ENCODE data around the gene CPED1. TPM values are rescaled to one million over a fixed set of nuclear protein-coding genes. Genes with fewer than 3 reads are reported as not detected.

The CPED1 gene
- total and polyA plus RNA-seq, 9 donors, result 6.6 to 26.6 (median 10.8) TPM

DNA sequence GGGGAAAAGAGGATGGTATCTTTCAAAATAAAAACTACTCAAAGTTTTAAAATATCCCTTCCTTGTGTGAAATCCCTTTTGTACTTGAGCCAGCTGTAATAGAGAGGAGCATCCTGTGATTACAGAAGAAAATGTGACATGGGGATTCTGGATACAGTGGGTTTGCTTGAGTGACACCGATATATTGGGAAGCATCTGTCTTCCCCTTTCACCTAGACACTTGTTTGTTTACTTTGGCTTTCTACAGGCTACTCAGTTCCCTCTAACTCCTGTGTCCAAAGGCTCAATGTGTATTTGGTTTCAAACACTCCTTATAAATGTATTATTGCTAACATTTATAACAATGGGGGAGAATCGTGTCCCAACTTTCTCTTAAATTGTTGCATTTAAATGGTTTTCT, 24.4 kb downstream of the CPED1 start:
- H3K36me3 ChIP-seq (ENCODE audit: control insufficient read depth, insufficient read depth, low read length), result no peaks in the 10 kb centered on the region
- no peaks in the 10 kb centered on the region for H3K4me1 ChIP-seq (ENCODE audit: control insufficient read depth, insufficient read depth, low read length)
- no peak overlapping the region for H3K27ac ChIP-seq (ENCODE audit: low read length)
- no peak overlapping the region for H3K4me3 ChIP-seq (ENCODE audit: low read length)
- H3K27me3 ChIP-seq (ENCODE audit: control insufficient read depth, insufficient read depth, low read length), result no peaks in the 10 kb centered on the region
- no peak for DNase-seq
- no peaks in the 10 kb centered on the region for H3K9me3 ChIP-seq (replicated peaks; ENCODE audit: control insufficient read depth, low read depth, low read length)
- WGBS (ENCODE audit: insufficient coverage), result no CpG with 5 or more reads among the region's 2 CpGs

DNA sequence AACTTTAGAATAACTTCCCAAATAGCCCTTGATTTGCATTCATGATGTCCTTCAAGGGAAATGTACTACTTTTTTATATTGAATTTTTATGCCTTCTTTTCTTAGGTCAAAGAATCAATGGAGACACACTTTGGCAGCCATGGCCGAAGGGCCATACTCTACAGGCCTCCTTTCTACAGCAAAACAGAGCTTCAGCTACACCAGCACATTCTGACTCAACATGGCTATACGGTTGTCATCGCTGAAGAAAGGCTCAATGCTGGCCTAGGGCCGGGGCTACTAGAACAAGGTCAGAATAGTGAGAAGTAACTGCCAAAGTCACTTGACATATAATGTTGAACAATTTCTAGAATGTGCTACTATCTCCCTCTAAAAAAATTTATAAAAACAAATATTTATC, 27.0 kb downstream of the CPED1 start:
- Histone ChIP-seq H3K4me1 (ENCODE audit: control insufficient read depth, insufficient read depth, low read length) (no peaks in the 10 kb centered on the region), H3K27ac (ENCODE audit: low read length) (no peak overlapping the region), H3K36me3 (ENCODE audit: control insufficient read depth, insufficient read depth, low read length) (no peaks in the 10 kb centered on the region), H3K9me3 (replicated peaks; ENCODE audit: control insufficient read depth, low read depth, low read length) (no peaks in the 10 kb centered on the region), H3K4me3 (ENCODE audit: low read length) (no peak overlapping the region), H3K27me3 (ENCODE audit: control insufficient read depth, insufficient read depth, low read length) (no peaks in the 10 kb centered on the region)
- DNase-seq, result no peak
- WGBS (ENCODE audit: insufficient coverage), result no CpG with 5 or more reads among the region's 4 CpGs

DNA sequence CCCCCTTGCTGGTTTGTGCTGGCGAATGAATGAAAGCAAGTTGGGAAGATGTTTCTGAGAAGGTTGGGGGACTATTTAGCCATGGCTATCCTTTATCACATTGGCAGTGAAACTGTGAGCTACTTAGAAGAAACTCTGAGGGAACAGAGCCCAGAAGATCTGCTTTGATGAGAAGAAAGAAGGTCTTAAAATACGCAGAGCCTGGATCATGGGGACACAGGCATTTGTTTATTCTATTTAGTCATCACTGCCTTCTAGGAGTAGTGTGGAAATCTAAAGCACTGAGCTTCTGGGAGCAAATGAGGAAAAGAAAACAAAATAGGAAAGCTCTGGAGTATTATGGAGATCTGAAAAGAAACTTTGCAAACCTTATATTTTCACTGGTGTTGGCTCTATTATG, 28.5 kb downstream of the CPED1 start:
- WGBS (ENCODE audit: insufficient coverage), result no CpG with 5 or more reads among the region's 2 CpGs
- Histone ChIP-seq H3K27me3 (ENCODE audit: control insufficient read depth, insufficient read depth, low read length) (no peaks in the 10 kb centered on the region), H3K9me3 (replicated peaks; ENCODE audit: control insufficient read depth, low read depth, low read length) (no peaks in the 10 kb centered on the region), H3K36me3 (ENCODE audit: control insufficient read depth, insufficient read depth, low read length) (no peaks in the 10 kb centered on the region), H3K27ac (ENCODE audit: low read length) (no peak overlapping the region), H3K4me3 (ENCODE audit: low read length) (no peak overlapping the region), H3K4me1 (ENCODE audit: control insufficient read depth, insufficient read depth, low read length) (no peaks in the 10 kb centered on the region)
- DNase-seq, result no peak

DNA sequence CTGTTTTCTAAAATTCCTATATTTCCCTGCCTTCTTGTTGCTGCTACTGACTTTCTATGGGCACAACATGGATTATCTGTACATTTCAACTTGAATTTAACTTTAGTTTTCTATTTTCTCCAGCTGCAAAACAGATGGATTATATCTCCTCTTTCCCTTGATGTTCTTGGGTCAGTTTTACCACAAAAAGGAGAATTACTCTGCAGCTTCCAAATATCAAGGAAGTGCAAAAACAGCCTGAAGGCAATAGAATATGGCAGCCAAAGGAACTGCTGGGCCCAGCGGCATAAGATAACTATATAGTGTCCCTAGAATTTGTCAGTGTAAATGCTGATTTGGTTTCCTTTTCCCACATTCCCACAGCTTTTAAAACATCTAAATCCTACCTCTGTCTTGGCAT, 29.1 kb downstream of the CPED1 start:
- no peaks in the 10 kb centered on the region for H3K4me1 ChIP-seq (ENCODE audit: control insufficient read depth, insufficient read depth, low read length)
- no CpG with 5 or more reads among the region's 1 CpG for WGBS (ENCODE audit: insufficient coverage)
- no peaks in the 10 kb centered on the region for H3K9me3 ChIP-seq (replicated peaks; ENCODE audit: control insufficient read depth, low read depth, low read length)
- no peak for DNase-seq
- H3K36me3 ChIP-seq (ENCODE audit: control insufficient read depth, insufficient read depth, low read length), result no peaks in the 10 kb centered on the region
- H3K27ac ChIP-seq (ENCODE audit: low read length), result no peak overlapping the region
- no peak overlapping the region for H3K4me3 ChIP-seq (ENCODE audit: low read length)
- H3K27me3 ChIP-seq (ENCODE audit: control insufficient read depth, insufficient read depth, low read length), result no peaks in the 10 kb centered on the region

DNA sequence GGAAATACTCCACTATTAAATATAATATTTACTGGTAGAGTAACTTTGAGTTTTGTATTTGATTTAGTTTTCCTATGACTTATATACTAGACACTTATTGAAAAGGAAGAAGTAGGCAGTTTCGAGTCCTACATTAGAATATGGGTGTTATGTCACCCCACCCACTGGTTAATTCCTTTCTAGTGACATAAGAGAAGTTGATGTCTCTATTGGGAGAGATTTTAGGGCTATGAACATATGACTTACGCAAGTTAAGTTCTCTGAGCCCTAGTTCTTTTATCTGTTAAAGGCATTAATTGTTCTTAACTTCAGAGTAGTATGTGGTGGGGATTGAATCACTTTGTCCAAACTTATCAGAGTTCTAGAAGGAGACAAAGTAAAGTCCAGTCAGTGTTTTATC, 30.5 kb downstream of the CPED1 start:
- peak overlapping the region; percentile 50 for H3K27ac ChIP-seq (ENCODE audit: low read length)
- H3K36me3 ChIP-seq (ENCODE audit: control insufficient read depth, insufficient read depth, low read length), result no peaks in the 10 kb centered on the region
- H3K4me1 ChIP-seq (ENCODE audit: control insufficient read depth, insufficient read depth, low read length), result no peaks in the 10 kb centered on the region
- H3K27me3 ChIP-seq (ENCODE audit: control insufficient read depth, insufficient read depth, low read length), result no peaks in the 10 kb centered on the region
- peak; percentile 78 for DNase-seq
- H3K9me3 ChIP-seq (replicated peaks; ENCODE audit: control insufficient read depth, low read depth, low read length), result no peaks in the 10 kb centered on the region
- no CpG with 5 or more reads among the region's 2 CpGs for WGBS (ENCODE audit: insufficient coverage)
- H3K4me3 ChIP-seq (ENCODE audit: low read length), result no peak overlapping the region

DNA sequence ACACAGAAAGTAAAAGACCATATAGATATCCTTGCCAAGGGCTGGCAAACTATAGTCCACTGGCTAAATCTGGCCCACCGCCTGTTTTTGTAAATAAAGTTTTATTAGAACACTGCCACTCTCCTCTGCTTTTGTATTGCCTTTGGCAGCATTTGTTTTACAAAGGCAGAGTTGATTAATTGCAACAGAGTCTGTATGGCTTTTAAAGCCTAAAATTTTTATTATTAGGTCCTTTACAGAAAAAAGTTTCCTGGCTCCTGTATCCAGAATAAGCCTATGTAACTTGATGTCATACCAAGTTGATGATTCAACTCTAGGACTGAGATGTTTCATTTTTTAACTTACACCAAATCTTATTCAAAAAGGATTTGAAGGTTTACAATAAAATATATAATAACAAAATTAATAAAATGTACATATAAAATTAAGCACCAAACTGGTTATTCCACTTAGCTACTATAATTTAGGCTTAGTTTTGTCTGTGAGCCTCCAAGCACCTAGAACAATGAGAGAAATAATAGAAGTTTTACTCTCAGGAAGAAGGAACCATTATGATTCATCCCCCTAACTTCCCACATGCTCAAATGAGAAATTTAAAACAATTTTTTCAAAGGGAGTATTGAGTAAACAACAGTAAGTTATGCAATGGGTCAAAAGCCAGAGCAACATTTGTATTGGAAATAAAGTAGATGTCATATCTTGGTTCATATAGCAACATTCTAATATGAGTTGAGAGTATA, 31.9 kb downstream of the CPED1 start:
- WGBS (ENCODE audit: insufficient coverage), result no CpG with 5 or more reads among the region's 1 CpG
- no peak overlapping the region for H3K27ac ChIP-seq (ENCODE audit: low read length)

DNA sequence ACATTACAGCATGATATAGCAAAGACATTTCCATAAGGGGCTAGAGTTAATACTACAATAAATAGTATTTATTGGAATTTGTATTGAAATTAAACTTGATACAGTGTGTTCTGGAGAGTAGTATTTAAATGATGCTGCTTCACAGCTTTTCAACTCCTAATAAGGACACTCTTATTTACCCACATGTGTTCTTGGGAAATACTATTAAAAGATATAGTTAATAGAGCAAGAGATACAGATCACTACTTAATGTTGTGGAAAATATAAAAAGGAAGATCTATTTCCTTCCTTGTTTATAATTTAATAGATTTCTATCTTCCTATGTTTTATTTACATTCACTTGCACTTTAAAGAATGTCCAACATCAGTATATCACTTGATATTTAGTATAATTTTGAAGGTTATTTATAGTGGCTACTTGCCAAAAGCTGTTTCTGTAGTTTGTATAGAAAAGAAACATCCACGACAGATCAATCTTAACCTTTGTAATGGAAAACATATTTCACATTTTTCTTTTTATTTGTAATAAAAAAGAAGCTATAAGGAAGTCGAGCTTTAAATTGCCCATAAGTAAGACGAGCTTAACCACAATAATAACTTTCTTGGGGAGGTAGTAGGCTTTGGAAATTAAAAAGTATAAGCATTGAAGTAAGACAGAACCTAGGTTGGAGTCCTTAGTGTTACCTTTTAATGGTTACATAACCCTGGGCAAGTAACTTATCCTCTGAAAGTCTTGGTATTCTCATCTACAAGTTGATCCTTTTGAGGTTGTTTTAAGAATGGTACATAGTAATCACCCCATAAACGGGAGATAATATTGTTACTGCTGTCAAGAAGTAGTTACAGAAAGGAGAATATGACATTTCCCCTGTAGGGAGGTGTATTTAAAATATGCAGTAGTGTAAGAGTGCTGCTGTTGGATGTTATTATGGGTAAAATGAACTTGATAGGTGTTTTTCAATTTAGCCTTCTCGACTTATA, 32.8 kb downstream of the CPED1 start:
- no peak for DNase-seq
- no peaks in the 10 kb centered on the region for H3K4me1 ChIP-seq (ENCODE audit: control insufficient read depth, insufficient read depth, low read length)
- no peaks in the 10 kb centered on the region for H3K27me3 ChIP-seq (ENCODE audit: control insufficient read depth, insufficient read depth, low read length)
- H3K36me3 ChIP-seq (ENCODE audit: control insufficient read depth, insufficient read depth, low read length), result no peaks in the 10 kb centered on the region
- H3K9me3 ChIP-seq (replicated peaks; ENCODE audit: control insufficient read depth, low read depth, low read length), result no peaks in the 10 kb centered on the region
- H3K27ac ChIP-seq (ENCODE audit: low read length), result no peak overlapping the region
- no CpG with 5 or more reads among the region's 5 CpGs for WGBS (ENCODE audit: insufficient coverage)
- no peak overlapping the region for H3K4me3 ChIP-seq (ENCODE audit: low read length)

More for the DNA sequence above, 31.9 kb downstream of the CPED1 start:
- no peak overlapping the region for H3K4me3 ChIP-seq (ENCODE audit: low read length)
- H3K36me3 ChIP-seq (ENCODE audit: control insufficient read depth, insufficient read depth, low read length), result no peaks in the 10 kb centered on the region
- no peaks in the 10 kb centered on the region for H3K4me1 ChIP-seq (ENCODE audit: control insufficient read depth, insufficient read depth, low read length)
- no peak for DNase-seq
- H3K9me3 ChIP-seq (replicated peaks; ENCODE audit: control insufficient read depth, low read depth, low read length), result no peaks in the 10 kb centered on the region
- H3K27me3 ChIP-seq (ENCODE audit: control insufficient read depth, insufficient read depth, low read length), result no peaks in the 10 kb centered on the region

DNA sequence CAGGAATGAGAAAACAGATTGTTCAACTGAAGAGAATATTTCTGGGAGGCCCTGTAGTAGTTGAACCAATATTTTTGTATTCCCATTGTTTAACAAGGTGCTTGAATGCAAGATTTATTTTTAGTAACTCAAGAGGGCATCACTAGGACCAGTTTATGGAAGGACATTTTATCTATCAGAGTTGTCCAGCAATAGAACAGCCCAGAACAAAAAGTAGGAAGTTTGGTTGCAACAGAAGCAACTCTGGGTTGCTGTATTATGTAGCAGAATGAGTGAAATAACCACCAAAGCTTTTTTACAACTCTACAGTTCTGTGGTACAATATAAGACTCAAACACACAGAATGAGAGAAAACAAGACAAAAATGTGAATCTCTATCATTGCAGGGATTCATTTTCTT, 34.7 kb downstream of the CPED1 start:
- Histone ChIP-seq H3K4me3 (ENCODE audit: low read length) (no peak overlapping the region), H3K27me3 (ENCODE audit: control insufficient read depth, insufficient read depth, low read length) (no peaks in the 10 kb centered on the region), H3K9me3 (replicated peaks; ENCODE audit: control insufficient read depth, low read depth, low read length) (no peaks in the 10 kb centered on the region), H3K36me3 (ENCODE audit: control insufficient read depth, insufficient read depth, low read length) (no peaks in the 10 kb centered on the region), H3K27ac (ENCODE audit: low read length) (no peak overlapping the region), H3K4me1 (ENCODE audit: control insufficient read depth, insufficient read depth, low read length) (no peaks in the 10 kb centered on the region)
- DNase-seq, result no peak

DNA sequence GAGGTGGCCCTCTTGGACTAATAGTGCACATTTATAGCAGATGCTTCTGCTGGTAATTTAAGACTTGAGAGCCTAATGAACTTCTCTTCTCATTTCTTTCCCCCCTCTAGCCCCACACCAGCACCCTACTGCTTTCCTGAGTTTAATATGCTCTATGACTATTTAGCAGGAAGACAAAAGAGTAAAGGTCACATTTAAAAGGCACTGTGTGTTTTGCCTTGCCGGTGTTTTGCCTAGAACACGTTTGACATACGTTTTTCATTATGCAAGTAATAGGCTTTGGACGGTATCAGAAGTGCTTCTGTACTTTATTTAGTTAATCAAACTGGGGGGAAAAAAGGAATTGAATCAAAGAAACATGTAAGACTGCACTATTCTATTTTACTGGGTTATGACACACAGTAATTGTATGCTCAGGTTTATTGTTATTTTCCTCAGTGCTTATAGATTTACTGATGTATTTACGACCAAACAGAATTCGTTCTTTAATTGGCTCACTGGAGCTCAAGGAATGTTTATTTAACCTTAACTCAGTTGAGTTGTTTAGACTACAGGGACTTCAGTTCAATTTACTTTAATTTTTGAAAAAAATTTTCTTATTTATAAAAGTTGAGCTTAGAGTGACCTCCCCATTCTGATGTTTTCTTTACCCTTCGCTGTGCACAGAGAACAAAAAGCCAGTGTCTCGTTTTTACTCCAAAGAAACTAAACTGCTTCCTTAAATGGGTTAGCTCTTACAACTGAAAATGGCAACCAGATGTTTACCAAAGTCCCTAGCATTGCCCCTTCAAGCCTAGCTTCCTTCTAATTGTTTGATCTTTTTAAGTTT, 35.4 kb downstream of the CPED1 start:
- Histone ChIP-seq H3K9me3 (replicated peaks; ENCODE audit: control insufficient read depth, low read depth, low read length) (no peaks in the 10 kb centered on the region), H3K27ac (ENCODE audit: low read length) (no peak overlapping the region), H3K36me3 (ENCODE audit: control insufficient read depth, insufficient read depth, low read length) (no peaks in the 10 kb centered on the region), H3K27me3 (ENCODE audit: control insufficient read depth, insufficient read depth, low read length) (no peaks in the 10 kb centered on the region), H3K4me1 (ENCODE audit: control insufficient read depth, insufficient read depth, low read length) (no peaks in the 10 kb centered on the region), H3K4me3 (ENCODE audit: low read length) (no peak overlapping the region)
- no CpG with 5 or more reads among the region's 8 CpGs for WGBS (ENCODE audit: insufficient coverage)
- DNase-seq, result peak; percentile 55

DNA sequence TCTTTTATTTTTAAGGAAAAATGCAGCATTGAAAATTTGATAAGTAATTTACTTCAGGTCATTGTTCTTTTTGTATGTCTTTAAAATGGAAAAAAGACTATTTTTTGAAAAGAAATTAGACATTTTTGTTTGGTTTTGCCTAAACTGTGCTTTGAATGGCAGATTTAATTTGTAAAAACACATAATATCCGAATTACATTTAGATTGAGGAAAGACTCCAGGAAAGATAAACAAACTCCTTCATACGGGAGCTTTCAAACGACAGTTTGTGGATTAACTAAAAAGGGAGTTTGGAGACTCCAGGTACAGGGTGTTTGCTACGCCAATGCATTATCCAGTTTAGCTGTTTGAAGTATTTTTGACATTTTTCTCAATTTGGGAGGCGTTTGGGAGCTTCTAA, 36.1 kb downstream of the CPED1 start:
- Histone ChIP-seq H3K27ac (ENCODE audit: low read length) (no peak overlapping the region), H3K4me3 (ENCODE audit: low read length) (no peak overlapping the region), H3K4me1 (ENCODE audit: control insufficient read depth, insufficient read depth, low read length) (no peaks in the 10 kb centered on the region), H3K36me3 (ENCODE audit: control insufficient read depth, insufficient read depth, low read length) (no peaks in the 10 kb centered on the region), H3K9me3 (replicated peaks; ENCODE audit: control insufficient read depth, low read depth, low read length) (no peaks in the 10 kb centered on the region), H3K27me3 (ENCODE audit: control insufficient read depth, insufficient read depth, low read length) (no peaks in the 10 kb centered on the region)
- DNase-seq, result no peak
- no CpG with 5 or more reads among the region's 5 CpGs for WGBS (ENCODE audit: insufficient coverage)
